Activated CD4-positive, CD25-positive, alpha-beta regulatory T cell treated with anti-CD3 and anti-CD28 coated beads, Interleukin-2, amount 50 U/mL, for 16 hours (primary cell): ENCODE results near the gene SMARCC1.

ENCODE experiments used
- DNase-seq: peaks from one replicate; pipeline ENCODE4 v3.0.0-alpha.2; 2020; ENCODE audit warnings: low read depth, low spot score

Gene SMARCC1

GRCh38 chr3:47554335-47554734 is 227.4 kb downstream of the SMARCC1 start:
- DNase-seq: no peak

DNA sequence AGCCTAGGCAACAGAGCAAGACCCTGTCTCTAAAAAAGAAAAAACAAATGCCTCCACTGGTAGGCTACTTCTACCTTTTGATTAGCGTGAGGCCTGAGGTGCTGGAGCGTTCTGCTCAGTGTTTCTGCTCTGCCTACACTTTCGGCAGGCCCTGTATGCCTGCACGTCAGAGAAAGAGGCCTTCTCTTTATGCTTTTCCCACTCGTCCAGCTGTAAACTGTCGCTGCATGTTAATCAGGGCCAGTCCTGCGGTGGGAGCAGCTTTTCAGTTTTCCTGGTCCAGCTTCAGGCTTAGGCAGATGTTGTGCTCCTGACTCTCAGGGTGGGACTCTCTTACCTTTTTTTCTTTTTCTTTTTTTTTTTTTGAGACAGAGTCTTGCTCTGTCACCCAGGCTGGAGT is 228.3 kb downstream of the SMARCC1 start:
- DNase-seq: no peak

DNA sequence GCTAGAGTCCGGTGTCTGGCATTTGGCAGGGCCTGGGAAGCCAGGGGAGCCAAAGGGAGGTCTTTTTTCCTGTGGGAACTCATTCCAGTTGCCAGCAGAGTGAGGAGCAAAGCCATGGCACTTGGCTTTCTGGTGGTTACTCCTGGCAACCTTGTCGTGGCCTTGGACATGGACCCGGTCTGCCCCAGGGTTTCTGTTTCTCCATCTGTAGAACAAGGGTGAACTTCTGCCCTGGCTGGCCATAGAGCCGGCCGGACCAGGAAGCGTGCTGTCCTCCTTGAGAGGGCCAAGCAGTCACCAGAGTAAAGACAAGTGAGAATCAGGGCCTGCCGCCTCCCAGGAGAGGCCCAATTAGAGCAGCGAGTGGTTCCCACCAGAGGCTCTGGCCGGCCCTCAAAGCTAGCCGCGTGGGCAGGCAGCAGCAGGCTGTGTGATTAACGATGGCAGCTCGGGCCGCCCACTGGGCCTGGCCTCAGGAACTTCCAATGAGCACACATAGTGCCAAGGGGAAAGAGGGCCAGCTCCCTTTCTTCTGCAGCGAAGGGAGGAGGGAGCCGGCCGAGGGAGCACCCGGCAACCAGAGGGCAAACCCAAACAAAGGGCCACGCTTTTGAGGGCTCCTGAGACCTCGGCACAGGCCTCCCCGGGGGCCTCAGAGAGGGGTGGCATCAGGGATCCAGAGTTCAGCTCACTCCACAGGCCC is 239.1 kb downstream of the SMARCC1 start:
- no peak for DNase-seq

DNA sequence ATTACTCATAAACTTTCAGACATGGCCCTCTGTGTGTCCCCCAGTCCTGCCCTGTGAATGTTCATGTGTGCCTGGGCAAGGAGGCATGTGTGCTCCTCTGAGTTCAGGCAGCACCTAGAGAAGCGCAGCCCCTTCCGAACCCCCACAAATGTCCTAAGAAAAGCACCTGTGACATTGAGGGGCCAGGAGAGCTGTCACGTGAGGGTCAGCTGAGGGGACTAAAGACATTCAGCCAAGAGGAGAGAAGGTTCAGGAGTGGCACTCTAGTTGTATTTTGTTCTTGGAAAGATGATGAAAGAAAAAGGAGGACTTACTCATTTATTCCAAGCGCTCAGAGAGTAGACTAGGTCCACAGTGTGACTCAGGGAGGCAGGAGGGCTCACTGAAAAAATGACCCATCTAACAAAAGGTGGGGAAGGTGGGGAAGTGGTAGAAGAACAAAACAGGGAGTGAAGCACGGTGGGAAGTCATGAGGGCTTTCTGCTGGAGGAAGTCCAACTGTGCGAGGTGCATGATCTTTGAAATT is 240.0 kb downstream of the SMARCC1 start:
- no peak for DNase-seq

- no peak for DNase-seq
These were observed 241.4 kb downstream of the SMARCC1 start for GRCh38 chr3:47540281-47540680.

DNA sequence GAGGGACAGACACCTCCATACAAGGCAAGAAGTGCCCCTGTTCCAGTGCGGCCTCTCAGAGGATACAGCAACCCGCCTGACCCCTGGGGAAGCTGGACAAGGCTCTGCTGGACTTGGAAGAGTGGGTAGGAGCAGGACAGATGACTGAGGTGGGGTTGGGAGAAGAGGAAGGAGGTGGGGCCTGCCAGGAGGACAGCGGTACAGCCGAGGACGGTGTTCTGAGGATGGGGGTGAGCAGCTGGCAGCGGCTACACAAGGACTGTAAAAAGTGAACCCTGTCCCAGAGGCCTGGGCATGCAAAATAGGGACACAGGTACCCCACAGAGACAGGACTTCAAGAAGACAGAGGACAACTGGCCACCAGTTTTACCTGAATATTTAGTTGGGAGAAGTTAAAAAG is 244.7 kb downstream of the SMARCC1 start:
- no peak for DNase-seq

DNA sequence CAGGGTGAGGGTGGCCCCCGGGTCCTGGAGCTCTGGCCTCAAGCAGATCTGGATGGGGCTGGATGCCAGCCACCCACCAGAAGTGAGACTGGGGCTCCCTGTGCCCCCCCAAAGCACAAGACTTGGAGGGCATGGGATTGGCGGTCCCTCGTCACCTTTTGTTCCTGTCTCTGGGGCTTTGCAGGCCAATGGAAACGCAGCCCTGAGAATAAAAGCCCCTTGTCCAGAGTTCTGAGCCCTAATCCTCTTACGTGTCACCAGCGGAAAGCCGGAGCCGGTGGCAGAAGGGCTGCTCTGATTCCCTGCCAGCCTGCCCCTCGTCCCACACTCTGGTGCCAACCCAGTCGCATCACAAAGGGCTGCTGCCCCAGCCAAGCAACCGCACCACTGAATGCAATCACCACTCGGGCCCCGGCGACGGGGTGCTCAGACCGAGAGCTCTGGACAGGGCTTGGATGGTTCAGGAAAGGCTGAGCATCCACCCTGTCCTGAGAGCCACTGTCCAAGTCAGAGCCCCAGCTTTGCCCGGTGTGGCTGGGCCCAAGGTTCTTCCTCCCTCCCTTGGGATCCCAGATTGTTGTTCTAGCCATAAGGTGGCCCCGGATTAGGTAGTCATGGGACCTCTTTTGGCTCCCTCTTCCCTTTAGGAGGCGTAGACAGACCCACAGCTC is 245.3 kb downstream of the SMARCC1 start:
- no peak for DNase-seq
